Liver (tissue), 3 donors: ENCODE data around the gene XCR1.

ENCODE experiments used
- ATF3 ChIP-seq: IDR thresholded peaks from 2 replicates; pipeline ENCODE4 v1.6.1; 2016; ENCODE audit warnings: antibody characterized with exemption
- CTCF ChIP-seq: fragments of 150-350 bp; IDR thresholded peaks from 2 replicates; pipeline ENCODE4 v1.5.1; 2017; ENCODE audit warnings: improper control_type of control experiment, low read depth, low read length; ENCODE audit not compliant: missing input control
- FOXA1 ChIP-seq: IDR thresholded peaks from 2 replicates; pipeline ENCODE4 v1.6.1; 2016; ENCODE audit warnings: antibody characterized with exemption
- GABPA ChIP-seq, 2 donors: IDR thresholded peaks in 1 of 2; conservative IDR thresholded peaks in 1 of 2; 2 replicates each; pipeline ENCODE4 v1.6.1; 2016; ENCODE audit warnings: antibody characterized with exemption in 2 of 2, mild to moderate bottlenecking in 1 of 2, moderate library complexity in 1 of 2
- HNF4G ChIP-seq: IDR thresholded peaks from 2 replicates; pipeline ENCODE4 v1.6.1; 2016; ENCODE audit warnings: antibody characterized with exemption
- JUND ChIP-seq, 2 donors: IDR thresholded peaks; 2 replicates each; pipeline ENCODE4 v1.6.1; 2016; ENCODE audit warnings: antibody characterized with exemption in 2 of 2
- MAX ChIP-seq: IDR thresholded peaks from 2 replicates; pipeline ENCODE4 v1.6.1; 2016; ENCODE audit warnings: antibody characterized with exemption
- NR2F2 ChIP-seq: IDR thresholded peaks from 2 replicates; pipeline ENCODE4 v1.6.1; 2016; ENCODE audit warnings: antibody characterized with exemption
- RAD21 ChIP-seq, 2 donors: IDR thresholded peaks; 2 replicates each; pipeline ENCODE4 v1.6.1; 2016; ENCODE audit warnings: antibody characterized with exemption in 2 of 2, mild to moderate bottlenecking in 2 of 2
- REST ChIP-seq: IDR thresholded peaks from 2 replicates; pipeline ENCODE4 v1.6.1; 2016; ENCODE audit warnings: antibody characterized with exemption, mild to moderate bottlenecking
- RXRA ChIP-seq, 2 donors: IDR thresholded peaks; 2 replicates each; pipeline ENCODE4 v1.6.1; 2017 to 2018; ENCODE audit warnings: antibody characterized with exemption in 2 of 2, mild to moderate bottlenecking in 1 of 2
- SP1 ChIP-seq: IDR thresholded peaks from 2 replicates; pipeline ENCODE4 v1.6.1; 2018; ENCODE audit warnings: antibody characterized with exemption, mild to moderate bottlenecking
- TAF1 ChIP-seq: conservative IDR thresholded peaks from 2 replicates; pipeline ENCODE4 v1.6.1; 2016; ENCODE audit warnings: antibody characterized with exemption, mild to moderate bottlenecking
- ZBTB33 ChIP-seq: IDR thresholded peaks from 2 replicates; pipeline ENCODE4 v1.6.1; 2016; ENCODE audit warnings: antibody characterized with exemption
- donor health status: healthy.
- donor health status: healthy.

GRCh38 chr3:45991341-45991740 is 35.9 kb downstream of the XCR1 start:
- TF ChIP-seq CTCF (no peak), MAX (no peak), RAD21 (IDR thresholded peaks at IDR 0.05) (no peak), ATF3 (no peak), TAF1 (no peak), FOXA1 (no peak), GABPA (IDR thresholded peaks at IDR 0.05 in 1 of 2, conservative IDR thresholded peaks at IDR 0.05 in 1 of 2) (no peak), JUND (IDR thresholded peaks at IDR 0.05) (no peak), HNF4G (no peak), REST (no peak), ZBTB33 (no peak), RXRA (IDR thresholded peaks at IDR 0.05) (no peak), SP1 (no peak), NR2F2 (no peak)
